ENCODE results near the gene APBB2.

DNA sequence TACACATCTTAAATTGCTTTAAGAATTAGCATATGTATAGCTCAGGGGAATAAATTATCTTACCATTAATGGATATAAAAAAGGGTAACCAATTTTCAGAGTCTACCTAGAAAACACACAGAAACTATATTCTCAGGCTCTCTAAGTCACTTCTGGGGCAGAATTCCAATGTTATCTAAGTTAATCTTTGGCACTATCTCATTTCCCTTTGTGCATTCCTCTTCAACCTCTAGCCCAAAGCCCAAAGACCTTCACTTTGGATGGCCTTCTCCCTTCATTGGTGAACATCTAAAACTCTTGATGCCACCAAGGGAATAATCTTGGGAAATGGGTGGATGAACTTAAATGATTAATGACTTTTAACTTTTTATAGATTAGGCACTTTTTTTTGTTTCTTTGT lies 108.3 kb downstream of the APBB2 start:
- TF ChIP-seq, protein P1, sequence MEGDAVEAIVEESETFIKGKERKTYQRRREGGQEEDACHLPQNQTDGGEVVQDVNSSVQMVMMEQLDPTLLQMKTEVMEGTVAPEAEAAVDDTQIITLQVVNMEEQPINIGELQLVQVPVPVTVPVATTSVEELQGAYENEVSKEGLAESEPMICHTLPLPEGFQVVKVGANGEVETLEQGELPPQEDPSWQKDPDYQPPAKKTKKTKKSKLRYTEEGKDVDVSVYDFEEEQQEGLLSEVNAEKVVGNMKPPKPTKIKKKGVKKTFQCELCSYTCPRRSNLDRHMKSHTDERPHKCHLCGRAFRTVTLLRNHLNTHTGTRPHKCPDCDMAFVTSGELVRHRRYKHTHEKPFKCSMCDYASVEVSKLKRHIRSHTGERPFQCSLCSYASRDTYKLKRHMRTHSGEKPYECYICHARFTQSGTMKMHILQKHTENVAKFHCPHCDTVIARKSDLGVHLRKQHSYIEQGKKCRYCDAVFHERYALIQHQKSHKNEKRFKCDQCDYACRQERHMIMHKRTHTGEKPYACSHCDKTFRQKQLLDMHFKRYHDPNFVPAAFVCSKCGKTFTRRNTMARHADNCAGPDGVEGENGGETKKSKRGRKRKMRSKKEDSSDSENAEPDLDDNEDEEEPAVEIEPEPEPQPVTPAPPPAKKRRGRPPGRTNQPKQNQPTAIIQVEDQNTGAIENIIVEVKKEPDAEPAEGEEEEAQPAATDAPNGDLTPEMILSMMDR (conservative IDR thresholded peaks at IDR 0.05 in 1 of 2, IDR thresholded peaks at IDR 0.05 in 1 of 2; ENCODE audit: extremely low read depth in 1 of 2, insufficient read depth in 1 of 2, low read depth in 1 of 2, low read length in 2 of 2): no peak
- no peak for TF ChIP-seq EZH2 (IDR thresholded peaks at IDR 0.05; ENCODE audit: borderline replicate concordance, low read length)
